WTC11 (cell line): Measurements from ENCODE around the gene GATA6. TPM values are rescaled to one million over a fixed set of nuclear protein-coding genes. Genes with fewer than 3 reads are reported as not detected.

ENCODE experiments used
- ATAC-seq: fragments of 200-7000 bp; cut with Tn5 transposase; 2 replicates; pipeline ENCODE4 v1.10.0; 2021; ENCODE audit warnings: mild to moderate bottlenecking, moderate library complexity
- CTCF ChIA-PET: fragments of 300-600 bp; sonication (Branson Sonifier 250); formaldehyde crosslinking; loops from one replicate; lab custom pipeline; 2021; ENCODE audit warnings: antibody characterized with exemption; lab: Charles Lee
- POLR2A ChIA-PET: fragments of 350-600 bp; sonication (Branson Sonifier 250); formaldehyde crosslinking; loops from one replicate; lab custom pipeline; 2021; ENCODE audit warnings: antibody characterized with exemption; lab: Charles Lee
- DNase-seq: peaks from one replicate; pipeline ENCODE4 v3.0.0; 2021; ENCODE audit warnings: low spot score
- H3K27ac Mint-ChIP-seq: 2 replicates; pipeline ENCODE4 v1.8.0; 2021; ENCODE audit warnings: mixed read lengths
- H3K27me3 Mint-ChIP-seq: 2 replicates; pipeline ENCODE4 v1.8.0; 2021; ENCODE audit warnings: low read depth, mild to moderate bottlenecking, moderate library complexity, mixed read lengths
- H3K36me3 Mint-ChIP-seq: 2 replicates; pipeline ENCODE4 v1.8.0; 2021; ENCODE audit warnings: mixed read lengths
- H3K4me1 Mint-ChIP-seq: 2 replicates; pipeline ENCODE4 v1.8.0; 2022; ENCODE audit warnings: mixed read lengths
- H3K4me3 Mint-ChIP-seq: 2 replicates; pipeline ENCODE4 v1.8.0; 2021; ENCODE audit warnings: mild to moderate bottlenecking, moderate library complexity, mixed read lengths
- H3K9me3 Mint-ChIP-seq: 2 replicates; pipeline ENCODE4 v1.8.0; 2021; ENCODE audit warnings: mixed read lengths
- AFF4 ChIP-seq: sonication (generic); formaldehyde crosslinking; IDR thresholded peaks from 2 replicates; pipeline ENCODE4 v1.8.1; 2023; ENCODE audit warnings: mild to moderate bottlenecking, missing genetic modification reagents, borderline replicate concordance
- AR ChIP-seq: fragments of 250-450 bp; sonication (Bioruptor Pico); IDR thresholded peaks from 2 replicates; pipeline ENCODE4 v1.9.0; 2021; ENCODE audit warnings: mild to moderate bottlenecking
- ERG ChIP-seq: fragments of 250-450 bp; sonication (Bioruptor Pico); IDR thresholded peaks from 2 replicates; pipeline ENCODE4 v1.8.0; 2021; ENCODE audit warnings: mild to moderate bottlenecking
- GRHL2 ChIP-seq: fragments of 250-450 bp; sonication (Bioruptor Pico); IDR thresholded peaks from 2 replicates; pipeline ENCODE4 v1.8.0; 2022; ENCODE audit warnings: mild to moderate bottlenecking, moderate library complexity; ENCODE audit not compliant: insufficient replicate concordance, severe bottlenecking
- GTF2I ChIP-seq: fragments of 250-450 bp; sonication (Bioruptor Pico); conservative IDR thresholded peaks from 2 replicates; pipeline ENCODE4 v1.4.0; 2021; ENCODE audit warnings: mild to moderate bottlenecking
- MAX ChIP-seq: sonication (generic); formaldehyde crosslinking; IDR thresholded peaks from 2 replicates; pipeline ENCODE4 v1.8.0; 2022; ENCODE audit warnings: mild to moderate bottlenecking, missing genetic modification reagents
- NR3C1 ChIP-seq: sonication (generic); formaldehyde crosslinking; conservative IDR thresholded peaks from 2 replicates; pipeline ENCODE4 v1.8.1; 2023; ENCODE audit warnings: low read depth, mild to moderate bottlenecking, missing genetic modification reagents
- PREB ChIP-seq: sonication (generic); formaldehyde crosslinking; IDR thresholded peaks from 2 replicates; pipeline ENCODE4 v1.8.1; 2022; ENCODE audit warnings: mild to moderate bottlenecking, missing genetic modification reagents, moderate library complexity, borderline replicate concordance
- RELA ChIP-seq: sonication (generic); formaldehyde crosslinking; IDR thresholded peaks from 2 replicates; pipeline ENCODE4 v1.8.1; 2022; ENCODE audit warnings: missing genetic modification reagents, mild to moderate bottlenecking, borderline replicate concordance
- SMAD4 ChIP-seq: sonication (generic); formaldehyde crosslinking; IDR thresholded peaks from 2 replicates; pipeline ENCODE4 v1.8.0; 2022; ENCODE audit warnings: mild to moderate bottlenecking, missing genetic modification reagents
- USF2 ChIP-seq: sonication (generic); formaldehyde crosslinking; IDR thresholded peaks from 2 replicates; pipeline ENCODE4 v1.8.1; 2023; ENCODE audit warnings: mild to moderate bottlenecking, missing genetic modification reagents, moderate library complexity
- ZMAT4 ChIP-seq: fragments of 250-450 bp; sonication (Bioruptor Pico); IDR thresholded peaks from 2 replicates; pipeline ENCODE4 v1.9.0; 2021; ENCODE audit warnings: mild to moderate bottlenecking
- ZNF232 ChIP-seq: sonication (generic); formaldehyde crosslinking; IDR thresholded peaks from 2 replicates; pipeline ENCODE4 v1.8.0; 2022; ENCODE audit warnings: mild to moderate bottlenecking, missing genetic modification reagents
- ZNF425 ChIP-seq: fragments of 250-450 bp; sonication (Bioruptor Pico); conservative IDR thresholded peaks from 2 replicates; pipeline ENCODE4 v1.9.0; 2021; ENCODE audit warnings: mild to moderate bottlenecking
- ZNF532 ChIP-seq: fragments of 250-450 bp; sonication (Bioruptor Pico); IDR thresholded peaks from 2 replicates; pipeline ENCODE4 v1.9.0; 2021; ENCODE audit warnings: mild to moderate bottlenecking, borderline replicate concordance
- ZNF671 ChIP-seq: fragments of 250-450 bp; sonication (Bioruptor Pico); IDR thresholded peaks from 2 replicates; pipeline ENCODE4 v1.8.0; 2021; ENCODE audit warnings: mild to moderate bottlenecking
- ZSCAN18 ChIP-seq: fragments of 250-450 bp; sonication (Bioruptor Pico); IDR thresholded peaks from 2 replicates; pipeline ENCODE4 v2.1.2; 2022; ENCODE audit warnings: mild to moderate bottlenecking, moderate library complexity
- total RNA-seq: library from RNA; stranded (reverse); gene quantifications from 3 replicates; pipeline ENCODE4 v1.2.3, GENCODE V29; 2021

Gene GATA6
- total RNA-seq, 1 experiment from 2014 or later, result 0.15 TPM

- TF ChIP-seq USF2 (CRISPR knock-in tag) (no peak), RELA (no peak), ZNF232 (CRISPR knock-in tag) (no peak)
Observed at GRCh38 chr18:22159014-22159413, 10.4 kb upstream of the GATA6 start (continued).

GRCh38 chr18:22161090-22161489 lies 8.3 kb upstream of the GATA6 start:
- H3K4me3 Mint-ChIP-seq, result no peak overlapping the region
- no peaks in the 10 kb centered on the region for H3K9me3 Mint-ChIP-seq
- no peak overlapping the region for H3K27ac Mint-ChIP-seq
- ChIA-PET POLR2A (no interaction called here), CTCF (no interaction called here)
- no peak for ATAC-seq
- DNase-seq, result no peak
- H3K4me1 Mint-ChIP-seq, result peaks cover 6% of the 10 kb centered on the region
- H3K36me3 Mint-ChIP-seq, result no peaks in the 10 kb centered on the region
- H3K27me3 Mint-ChIP-seq, result peaks cover 67% of the 10 kb centered on the region
- TF ChIP-seq SMAD4 (no peak), ZNF532 (no peak), ERG (CRISPR knock-in tag) (no peak), GRHL2 (CRISPR knock-in tag) (no peak), PREB (CRISPR knock-in tag) (no peak), ZSCAN18 (CRISPR knock-in tag) (no peak), AFF4 (CRISPR knock-in tag) (no peak), GTF2I (CRISPR knock-in tag) (no peak), ZMAT4 (CRISPR knock-in tag) (no peak), ZNF671 (CRISPR knock-in tag) (no peak), AR (no peak), NR3C1 (CRISPR knock-in tag) (no peak), ZNF425 (CRISPR knock-in tag) (no peak), MAX (CRISPR knock-in tag) (no peak)
